Neural progenitor cell (in vitro differentiated cells): ENCODE results near the gene SCYGR1. TPM values are rescaled to one million over a fixed set of nuclear protein-coding genes. Genes with fewer than 3 reads are reported as not detected.

Source experiments
- DNase-seq: peaks from one replicate; pipeline ENCODE4 v3.0.0-alpha.2; 2016; ENCODE audit warnings: low spot score
- H2AFZ ChIP-seq: fragments of 200-600 bp; sonication (generic); replicated peaks from 2 replicates; pipeline ENCODE4 v1.6.1; 2016; ENCODE audit warnings: antibody characterized with exemption
- H3F3A ChIP-seq: fragments of 200-600 bp; sonication (generic); 2 replicates; pipeline ENCODE4 v1.6.1; 2016; ENCODE audit warnings: antibody characterized with exemption, low read depth
- H3K27ac ChIP-seq: fragments of 200-600 bp; sonication (generic); 2 replicates; pipeline ENCODE4 v1.5.1; 2016; ENCODE audit warnings: mild to moderate bottlenecking
- H3K27me3 ChIP-seq: fragments of 200-600 bp; sonication (generic); 2 replicates; pipeline ENCODE4 v1.6.1; 2016; ENCODE audit warnings: mild to moderate bottlenecking, moderate library complexity
- H3K36me3 ChIP-seq: fragments of 200-600 bp; sonication (generic); 2 replicates; pipeline ENCODE4 v1.5.1; 2016
- H3K4me1 ChIP-seq: fragments of 200-600 bp; sonication (generic); 2 replicates; pipeline ENCODE4 v1.6.1; 2016; ENCODE audit warnings: mixed run types
- H3K4me2 ChIP-seq: fragments of 200-600 bp; sonication (generic); 2 replicates; pipeline ENCODE4 v1.6.1; 2016
- H3K4me3 ChIP-seq: fragments of 200-600 bp; sonication (generic); 2 replicates; pipeline ENCODE4 v1.5.1; 2016
- H3K79me2 ChIP-seq: fragments of 200-600 bp; sonication (generic); 2 replicates; pipeline ENCODE4 v1.6.1; 2016; ENCODE audit warnings: low read depth
- H3K9ac ChIP-seq: fragments of 200-600 bp; sonication (generic); 2 replicates; pipeline ENCODE4 v1.6.1; 2016
- H3K9me3 ChIP-seq: fragments of 200-600 bp; sonication (generic); 2 replicates; pipeline ENCODE4 v1.5.1; 2016; ENCODE audit warnings: low read depth
- H4K20me1 ChIP-seq: fragments of 200-600 bp; sonication (generic); 2 replicates; pipeline ENCODE4 v1.6.1; 2016; ENCODE audit warnings: low read depth
- H3K27ac Mint-ChIP-seq: 3 replicates; pipeline ENCODE4 v1.8.0; 2021; ENCODE audit warnings: mixed read lengths
- H3K27me3 Mint-ChIP-seq: 2 replicates; pipeline ENCODE4 v1.8.0; 2022; ENCODE audit warnings: low read depth, mild to moderate bottlenecking, inconsistent platforms, moderate library complexity, mixed read lengths; ENCODE audit not compliant: insufficient read depth
- H3K36me3 Mint-ChIP-seq: 3 replicates; pipeline ENCODE4 v1.8.0; 2021; ENCODE audit warnings: mixed read lengths
- H3K4me1 Mint-ChIP-seq: 3 replicates; pipeline ENCODE4 v1.8.0; 2021; ENCODE audit warnings: mixed read lengths
- H3K4me3 Mint-ChIP-seq: 3 replicates; pipeline ENCODE4 v1.8.0; 2021; ENCODE audit warnings: mild to moderate bottlenecking, moderate library complexity, mixed read lengths
- H3K9me3 Mint-ChIP-seq: 3 replicates; pipeline ENCODE4 v1.8.0; 2020; ENCODE audit warnings: mixed read lengths
- CTCF ChIP-seq: fragments of 200-600 bp; sonication (generic); IDR thresholded peaks from 2 replicates; pipeline ENCODE4 v1.5.1; 2017; ENCODE audit warnings: antibody characterized with exemption, mild to moderate bottlenecking
- EZH2 ChIP-seq: fragments of 200-600 bp; sonication (generic); IDR thresholded peaks from 2 replicates; pipeline ENCODE4 v1.6.1; 2017; ENCODE audit warnings: antibody characterized with exemption, mild to moderate bottlenecking, moderate library complexity
- EZH2phosphoT487 ChIP-seq: fragments of 200-600 bp; sonication (generic); IDR thresholded peaks from 2 replicates; pipeline ENCODE4 v1.6.1; 2017; ENCODE audit warnings: antibody characterized with exemption
- total RNA-seq: library from RNA; depleted of rRNA; stranded (reverse); fragments of >200 nt; gene quantifications from 2 replicates; pipeline ENCODE4 v1.2.3, GENCODE V29; 2015; ENCODE audit warnings: low replicate concordance

Gene SCYGR1
- total RNA-seq, 1 donor from 2014 or later, result not detected

- Histone ChIP-seq H3F3A (no peaks in the 10 kb centered on the region), H2AFZ (peak overlapping the region; percentile 11), H4K20me1 (no peaks in the 10 kb centered on the region), H3K4me2 (no peak overlapping the region), H3K4me3 (no peak overlapping the region), H3K4me1 (no peaks in the 10 kb centered on the region), H3K9ac (no peak overlapping the region), H3K79me2 (no peaks in the 10 kb centered on the region), H3K27me3 (no peaks in the 10 kb centered on the region), H3K27ac (no peak overlapping the region), H3K36me3 (no peaks in the 10 kb centered on the region), H3K9me3 (no peaks in the 10 kb centered on the region)
- Mint-ChIP-seq H3K36me3 (no peaks in the 10 kb centered on the region), H3K9me3 (no peaks in the 10 kb centered on the region), H3K27ac (no peak overlapping the region), H3K27me3 (no peaks in the 10 kb centered on the region), H3K4me1 (no peaks in the 10 kb centered on the region), H3K4me3 (no peak overlapping the region)
- no peak for DNase-seq
- TF ChIP-seq CTCF (no peak), EZH2phosphoT487 (no peak), EZH2 (no peak)
Observed at GRCh38 chr2:227378371-227378782, 9.4 kb downstream of the SCYGR1 start.

- Histone ChIP-seq H3K4me1 (no peaks in the 10 kb centered on the region), H4K20me1 (no peaks in the 10 kb centered on the region), H3K27ac (no peak overlapping the region), H3K36me3 (no peaks in the 10 kb centered on the region), H3K9ac (no peak overlapping the region), H3F3A (no peaks in the 10 kb centered on the region), H3K9me3 (no peaks in the 10 kb centered on the region), H3K4me3 (no peak overlapping the region), H3K27me3 (no peaks in the 10 kb centered on the region), H2AFZ (peak overlapping the region; percentile 11), H3K79me2 (no peaks in the 10 kb centered on the region), H3K4me2 (no peak overlapping the region)
- DNase-seq, result no peak
- Mint-ChIP-seq H3K36me3 (no peaks in the 10 kb centered on the region), H3K27ac (peak overlapping the region; percentile 11), H3K4me1 (no peaks in the 10 kb centered on the region), H3K4me3 (no peak overlapping the region), H3K27me3 (no peaks in the 10 kb centered on the region), H3K9me3 (no peaks in the 10 kb centered on the region)
- TF ChIP-seq EZH2phosphoT487 (no peak), EZH2 (no peak), CTCF (no peak)
Observed at GRCh38 chr2:227377467-227378351, 10.0 kb downstream of the SCYGR1 start.

- Mint-ChIP-seq H3K27ac (no peak overlapping the region), H3K9me3 (no peaks in the 10 kb centered on the region), H3K4me1 (no peaks in the 10 kb centered on the region), H3K36me3 (no peaks in the 10 kb centered on the region), H3K27me3 (no peaks in the 10 kb centered on the region), H3K4me3 (no peak overlapping the region)
- H3K4me3 ChIP-seq, result no peak overlapping the region
- no peaks in the 10 kb centered on the region for H4K20me1 ChIP-seq
- H3K79me2 ChIP-seq, result no peaks in the 10 kb centered on the region
- no peaks in the 10 kb centered on the region for H3F3A ChIP-seq
- TF ChIP-seq EZH2, result no peak
- TF ChIP-seq EZH2phosphoT487, result no peak
- no peak for TF ChIP-seq CTCF
- no peaks in the 10 kb centered on the region for H3K36me3 ChIP-seq
- no peak overlapping the region for H2AFZ ChIP-seq
- no peaks in the 10 kb centered on the region for H3K4me1 ChIP-seq
- H3K9me3 ChIP-seq, result no peaks in the 10 kb centered on the region
- no peak overlapping the region for H3K27ac ChIP-seq
- no peak for DNase-seq
- no peak overlapping the region for H3K4me2 ChIP-seq
- no peaks in the 10 kb centered on the region for H3K27me3 ChIP-seq
- H3K9ac ChIP-seq, result no peak overlapping the region
Observed at GRCh38 chr2:227376656-227377396, 10.9 kb downstream of the SCYGR1 start.
